ENCODE data around the gene CELF6.

- TF ChIP-seq, protein P1, sequence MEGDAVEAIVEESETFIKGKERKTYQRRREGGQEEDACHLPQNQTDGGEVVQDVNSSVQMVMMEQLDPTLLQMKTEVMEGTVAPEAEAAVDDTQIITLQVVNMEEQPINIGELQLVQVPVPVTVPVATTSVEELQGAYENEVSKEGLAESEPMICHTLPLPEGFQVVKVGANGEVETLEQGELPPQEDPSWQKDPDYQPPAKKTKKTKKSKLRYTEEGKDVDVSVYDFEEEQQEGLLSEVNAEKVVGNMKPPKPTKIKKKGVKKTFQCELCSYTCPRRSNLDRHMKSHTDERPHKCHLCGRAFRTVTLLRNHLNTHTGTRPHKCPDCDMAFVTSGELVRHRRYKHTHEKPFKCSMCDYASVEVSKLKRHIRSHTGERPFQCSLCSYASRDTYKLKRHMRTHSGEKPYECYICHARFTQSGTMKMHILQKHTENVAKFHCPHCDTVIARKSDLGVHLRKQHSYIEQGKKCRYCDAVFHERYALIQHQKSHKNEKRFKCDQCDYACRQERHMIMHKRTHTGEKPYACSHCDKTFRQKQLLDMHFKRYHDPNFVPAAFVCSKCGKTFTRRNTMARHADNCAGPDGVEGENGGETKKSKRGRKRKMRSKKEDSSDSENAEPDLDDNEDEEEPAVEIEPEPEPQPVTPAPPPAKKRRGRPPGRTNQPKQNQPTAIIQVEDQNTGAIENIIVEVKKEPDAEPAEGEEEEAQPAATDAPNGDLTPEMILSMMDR (IDR thresholded peaks at IDR 0.05; ENCODE audit: insufficient read depth, low read length), result no peak
- no peak for TF ChIP-seq POLR2AphosphoS5 (IDR thresholded peaks at IDR 0.05; ENCODE audit: low read depth)
- TF ChIP-seq, protein P2, sequence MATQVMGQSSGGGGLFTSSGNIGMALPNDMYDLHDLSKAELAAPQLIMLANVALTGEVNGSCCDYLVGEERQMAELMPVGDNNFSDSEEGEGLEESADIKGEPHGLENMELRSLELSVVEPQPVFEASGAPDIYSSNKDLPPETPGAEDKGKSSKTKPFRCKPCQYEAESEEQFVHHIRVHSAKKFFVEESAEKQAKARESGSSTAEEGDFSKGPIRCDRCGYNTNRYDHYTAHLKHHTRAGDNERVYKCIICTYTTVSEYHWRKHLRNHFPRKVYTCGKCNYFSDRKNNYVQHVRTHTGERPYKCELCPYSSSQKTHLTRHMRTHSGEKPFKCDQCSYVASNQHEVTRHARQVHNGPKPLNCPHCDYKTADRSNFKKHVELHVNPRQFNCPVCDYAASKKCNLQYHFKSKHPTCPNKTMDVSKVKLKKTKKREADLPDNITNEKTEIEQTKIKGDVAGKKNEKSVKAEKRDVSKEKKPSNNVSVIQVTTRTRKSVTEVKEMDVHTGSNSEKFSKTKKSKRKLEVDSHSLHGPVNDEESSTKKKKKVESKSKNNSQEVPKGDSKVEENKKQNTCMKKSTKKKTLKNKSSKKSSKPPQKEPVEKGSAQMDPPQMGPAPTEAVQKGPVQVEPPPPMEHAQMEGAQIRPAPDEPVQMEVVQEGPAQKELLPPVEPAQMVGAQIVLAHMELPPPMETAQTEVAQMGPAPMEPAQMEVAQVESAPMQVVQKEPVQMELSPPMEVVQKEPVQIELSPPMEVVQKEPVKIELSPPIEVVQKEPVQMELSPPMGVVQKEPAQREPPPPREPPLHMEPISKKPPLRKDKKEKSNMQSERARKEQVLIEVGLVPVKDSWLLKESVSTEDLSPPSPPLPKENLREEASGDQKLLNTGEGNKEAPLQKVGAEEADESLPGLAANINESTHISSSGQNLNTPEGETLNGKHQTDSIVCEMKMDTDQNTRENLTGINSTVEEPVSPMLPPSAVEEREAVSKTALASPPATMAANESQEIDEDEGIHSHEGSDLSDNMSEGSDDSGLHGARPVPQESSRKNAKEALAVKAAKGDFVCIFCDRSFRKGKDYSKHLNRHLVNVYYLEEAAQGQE (IDR thresholded peaks at IDR 0.05; ENCODE audit: insufficient replicate concordance, low read depth), result no peak
Measured at GRCh38 chr15:72235298-72235697, 84.7 kb downstream of the CELF6 start.
